Spinal cord (tissue), 10 donors: ENCODE results near the gene PDZD7. TPM values are rescaled to one million over a fixed set of nuclear protein-coding genes. Genes with fewer than 3 reads are reported as not detected.

Experiments used
- DNase-seq, 6 donors: peaks; one replicate each; pipeline versions ENCODE4 v3.0.0 to v3.0.0-alpha.2; 2013 to 2015; ENCODE audit warnings: low spot score in 6 of 6, low read depth in 4 of 6
- H3K27ac ChIP-seq: one replicate; pipeline ENCODE4 v1.5.1; 2013; ENCODE audit warnings: low read depth, low read length, control low read depth
- H3K27me3 ChIP-seq: one replicate; pipeline ENCODE4 v1.6.1; 2013; ENCODE audit warnings: low read length; ENCODE audit not compliant: control insufficient read depth, insufficient read depth
- H3K36me3 ChIP-seq: one replicate; pipeline ENCODE4 v1.6.1; 2013; ENCODE audit warnings: low read length; ENCODE audit not compliant: control insufficient read depth, insufficient read depth
- H3K4me1 ChIP-seq: one replicate; pipeline ENCODE4 v1.6.1; 2013; ENCODE audit warnings: low read length; ENCODE audit not compliant: control insufficient read depth, insufficient read depth
- H3K4me3 ChIP-seq: one replicate; pipeline ENCODE4 v1.5.1; 2013; ENCODE audit warnings: low read depth, low read length, control low read depth
- H3K9me3 ChIP-seq: one replicate; pipeline ENCODE4 v1.6.1; 2013; ENCODE audit warnings: low read length; ENCODE audit not compliant: control insufficient read depth, insufficient read depth
- WGBS: methylation state at CpG from one replicate; pipeline ENCODE4 v1.1.5; 2013; ENCODE audit warnings: missing lambda C conversion rate; ENCODE audit not compliant: insufficient coverage; 5-methylcytosine and 5-hydroxymethylcytosine counted together
- polyA plus RNA-seq, 2 donors: library from polyadenylated mRNA; unstranded; fragments of 120-200 nt; gene quantifications; one replicate each; pipeline ENCODE4 v1.2.1, GENCODE V29; 2013; ENCODE audit not compliant: insufficient read length in 2 of 2
- total RNA-seq, 2 donors: library from RNA; depleted of rRNA in 1 of 2; stranded (reverse); fragments of 120-200 nt in 1 of 2; fragments of >200 nt in 1 of 2; gene quantifications; one replicate each; pipeline versions ENCODE4 v1.2.3 to v1.2.4, GENCODE V29; 2013 to 2014
- donor health status: healthy.

PDZD7 gene
- total and polyA plus RNA-seq, 4 donors = 5.0 to 13.9 (median 9.6) TPM

- DNase-seq = no peak
- WGBS = 70% methylated on average over 10 of the region's 10 CpGs
- no peaks in the 10 kb centered on the region for H3K27me3 ChIP-seq
- H3K27ac ChIP-seq = no peak overlapping the region
- H3K9me3 ChIP-seq = no peaks in the 10 kb centered on the region
- peaks cover 66% of the 10 kb centered on the region for H3K36me3 ChIP-seq
- H3K4me3 ChIP-seq = peak overlapping the region; percentile 87
- peaks cover 30% of the 10 kb centered on the region for H3K4me1 ChIP-seq
Measured at GRCh38 chr10:100988166-100988565, 42.8 kb downstream of the PDZD7 start.

DNA sequence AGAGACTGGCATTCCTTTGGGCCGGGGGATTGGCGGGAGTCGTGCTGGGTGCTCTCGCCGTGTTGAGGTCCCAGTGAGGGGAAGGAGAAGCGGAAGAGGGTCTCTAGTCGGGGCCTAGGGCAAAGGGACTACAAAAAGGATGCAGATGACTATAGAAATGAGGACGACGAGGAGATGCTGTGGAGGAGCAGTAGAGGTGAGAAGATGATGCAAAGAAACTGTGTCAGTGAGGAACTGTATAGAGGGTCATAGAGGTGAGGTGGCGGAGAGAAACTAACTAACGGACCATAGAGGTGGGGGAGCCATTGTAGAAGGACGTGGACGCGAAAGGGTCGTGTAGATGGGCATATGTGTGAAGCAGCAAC lies 43.3 kb downstream of the PDZD7 start:
- DNase-seq = no peak
- WGBS = 2% methylated on average over 15 of the region's 15 CpGs
- Histone ChIP-seq H3K27ac (no peak overlapping the region), H3K36me3 (peaks cover 65% of the 10 kb centered on the region), H3K4me1 (peaks cover 30% of the 10 kb centered on the region), H3K4me3 (peak overlapping the region; percentile 87), H3K27me3 (no peaks in the 10 kb centered on the region), H3K9me3 (no peaks in the 10 kb centered on the region)

- Histone ChIP-seq H3K36me3 (peaks cover 67% of the 10 kb centered on the region), H3K4me3 (peak within 1 kb of the TSS; percentile 87), H3K4me1 (peaks cover 30% of the 10 kb centered on the region), H3K27ac (peak within 1 kb of the TSS; percentile 60), H3K27me3 (no peaks in the 10 kb centered on the region), H3K9me3 (no peaks in the 10 kb centered on the region)
- WGBS = under 1% methylated on average over 75 of the region's 75 CpGs
- peak in 3 of 6 donors; percentile 78 to 95 (median 95) for DNase-seq
Measured at GRCh38 chr10:100986952-100987684, 43.8 kb downstream of the PDZD7 start, which contains the start of the genes MRPL43 and TWNK. MRPL43 (minus strand) TSS chr10:100987497; CDS start chr10:100987443, 54 bp downstream. TWNK (plus strand) TSS chr10:100987543; CDS start chr10:100988211, 668 bp downstream.

- WGBS = 14% methylated on average over 17 of the region's 17 CpGs
- Histone ChIP-seq H3K4me3 (peak overlapping the region; percentile 87), H3K27ac (no peak overlapping the region), H3K4me1 (peaks cover 30% of the 10 kb centered on the region), H3K27me3 (no peaks in the 10 kb centered on the region), H3K9me3 (no peaks in the 10 kb centered on the region), H3K36me3 (peaks cover 72% of the 10 kb centered on the region)
- no peak for DNase-seq
Measured at GRCh38 chr10:100986623-100986951, 44.3 kb downstream of the PDZD7 start.

DNA sequence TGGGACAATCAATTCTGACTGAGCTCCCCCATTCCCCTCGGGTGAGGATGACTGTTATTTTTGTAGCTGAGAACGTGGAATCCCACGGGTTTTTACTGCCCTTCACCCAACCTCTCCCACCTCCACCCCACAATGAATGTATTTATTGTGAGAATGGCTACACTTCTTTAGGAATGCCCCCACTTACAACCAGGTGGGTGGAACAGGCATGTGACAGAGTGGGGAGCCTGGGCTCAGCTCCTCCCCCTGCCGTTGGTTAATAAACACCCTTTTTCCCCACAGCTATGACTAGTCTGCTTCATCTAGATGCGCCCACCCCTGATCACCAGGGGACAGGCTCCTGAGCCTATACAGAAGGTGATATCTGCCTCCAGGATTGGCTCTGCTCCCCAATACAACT lies 45.6 kb downstream of the PDZD7 start:
- no peaks in the 10 kb centered on the region for H3K27me3 ChIP-seq
- H3K4me1 ChIP-seq = peaks cover 30% of the 10 kb centered on the region
- no peak overlapping the region for H3K27ac ChIP-seq
- 100% methylated on average over 1 of the region's 5 CpGs for WGBS
- no peak overlapping the region for H3K4me3 ChIP-seq
- H3K36me3 ChIP-seq = peaks cover 69% of the 10 kb centered on the region
- DNase-seq = no peak
- no peaks in the 10 kb centered on the region for H3K9me3 ChIP-seq

GRCh38 chr10:100984672-100985177 lies 46.2 kb downstream of the PDZD7 start:
- H3K9me3 ChIP-seq = no peaks in the 10 kb centered on the region
- no peak overlapping the region for H3K27ac ChIP-seq
- 96% methylated on average over 2 of the region's 2 CpGs for WGBS
- H3K27me3 ChIP-seq = no peaks in the 10 kb centered on the region
- peaks cover 74% of the 10 kb centered on the region for H3K36me3 ChIP-seq
- H3K4me3 ChIP-seq = no peak overlapping the region
- DNase-seq = no peak
- H3K4me1 ChIP-seq = peaks cover 30% of the 10 kb centered on the region

DNA sequence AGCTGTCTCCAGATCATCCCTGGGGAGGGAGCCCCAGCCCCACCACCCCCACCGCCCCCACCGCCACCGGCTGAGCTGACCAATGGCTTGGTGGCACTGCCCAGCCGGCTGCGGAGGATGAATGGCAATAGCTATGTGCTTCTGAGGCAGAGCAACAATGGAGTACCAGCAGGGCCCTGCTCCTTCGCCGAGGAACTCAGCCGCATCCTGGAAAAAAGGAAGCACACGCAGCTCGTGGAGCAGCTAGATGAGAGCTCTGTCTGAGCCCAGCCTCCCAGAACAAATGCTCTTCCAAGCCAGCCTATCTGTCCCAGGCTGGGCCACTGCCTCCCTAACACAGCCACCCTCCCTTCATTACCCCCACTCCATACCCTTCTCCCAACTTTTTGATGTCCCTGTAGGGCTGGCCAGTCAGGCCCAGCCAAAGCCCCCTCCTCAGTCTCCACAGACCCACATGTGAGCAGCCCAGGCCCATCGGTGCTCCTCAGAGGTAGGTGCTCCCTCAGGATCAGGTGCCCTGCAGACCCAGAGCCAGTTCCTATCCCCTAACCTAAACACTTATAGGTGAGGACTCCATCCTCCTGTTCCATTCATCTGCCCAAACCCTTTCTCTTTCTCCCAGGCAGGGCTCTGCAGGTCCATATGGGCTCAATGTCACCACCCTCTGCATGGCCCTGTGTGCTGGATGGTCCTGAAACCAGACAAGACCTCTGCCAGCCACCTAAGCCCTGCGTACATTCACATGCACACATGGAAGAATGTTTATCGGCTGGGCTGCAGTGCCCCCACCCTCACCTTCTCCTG lies 46.9 kb downstream of the PDZD7 start:
- H3K4me3 ChIP-seq = no peak overlapping the region
- DNase-seq = no peak
- peaks cover 74% of the 10 kb centered on the region for H3K36me3 ChIP-seq
- WGBS = 83% methylated on average over 11 of the region's 13 CpGs
- H3K9me3 ChIP-seq = no peaks in the 10 kb centered on the region
- H3K4me1 ChIP-seq = peaks cover 30% of the 10 kb centered on the region
- H3K27ac ChIP-seq = no peak overlapping the region
- no peaks in the 10 kb centered on the region for H3K27me3 ChIP-seq

- no peaks in the 10 kb centered on the region for H3K27me3 ChIP-seq
- peaks cover 78% of the 10 kb centered on the region for H3K36me3 ChIP-seq
- H3K9me3 ChIP-seq = no peaks in the 10 kb centered on the region
- DNase-seq = no peak
- peaks cover 21% of the 10 kb centered on the region for H3K4me1 ChIP-seq
- no peak overlapping the region for H3K27ac ChIP-seq
- H3K4me3 ChIP-seq = no peak overlapping the region
- WGBS = 93% methylated on average over 14 of the region's 24 CpGs
Measured at GRCh38 chr10:100982916-100983830, 47.8 kb downstream of the PDZD7 start.

DNA sequence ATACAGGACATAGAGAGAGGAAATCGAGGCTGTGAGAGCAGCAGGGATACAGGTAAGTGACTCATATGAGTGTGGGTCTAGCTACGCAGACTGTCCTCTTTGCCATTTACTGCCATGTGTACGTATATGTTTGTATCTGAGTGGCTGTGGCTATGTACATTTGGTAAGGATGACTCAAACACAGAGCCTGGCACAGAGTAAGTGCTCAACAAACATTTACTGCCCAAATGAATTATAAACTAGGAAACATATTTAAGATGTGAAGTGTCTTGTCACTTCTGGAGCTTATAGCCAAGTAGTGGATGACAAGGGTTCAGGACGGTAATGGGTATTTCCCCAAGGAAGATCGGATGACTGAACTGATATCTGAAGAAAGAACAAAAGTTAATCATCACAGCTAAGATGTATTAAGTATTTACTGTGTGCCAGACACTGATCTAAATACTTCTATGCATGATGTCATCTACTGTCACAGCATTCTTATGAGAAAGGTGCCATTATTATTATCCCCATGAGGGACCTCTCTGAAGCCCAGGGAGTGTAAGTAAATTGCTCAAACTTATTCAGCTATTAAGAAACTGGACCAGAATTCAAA lies 49.7 kb downstream of the PDZD7 start:
- WGBS = 100% methylated on average over 2 of the region's 5 CpGs
- Histone ChIP-seq H3K27ac (no peak overlapping the region), H3K27me3 (no peaks in the 10 kb centered on the region), H3K4me3 (no peak overlapping the region), H3K4me1 (peaks cover 4% of the 10 kb centered on the region), H3K36me3 (peaks cover 79% of the 10 kb centered on the region), H3K9me3 (no peaks in the 10 kb centered on the region)
- no peak for DNase-seq
